Placental epithelial cell (primary cell): ENCODE results near the gene PPT2. TPM values are rescaled to one million over a fixed set of nuclear protein-coding genes. Genes with fewer than 3 reads are reported as not detected.

Experiments
- small RNA-seq: library from RNA; depleted of rRNA; stranded (forward); fragments of <200 nt; gene quantifications from one replicate; pipeline ENCODE3, GENCODE V24; 2012
- total RNA-seq: library from RNA; depleted of rRNA; stranded (reverse); fragments of >200 nt; gene quantifications from 2 replicates; pipeline ENCODE4 v1.2.3, GENCODE V29; 2012

Gene PPT2
- 59.3 and 66.9 TPM in 2 replicates for total RNA-seq

GRCh38 chr6:32153564-32154513 is at the start of gene PPT2:
TSS of gene PPT2 (plus strand) at chr6:32154141. CDS start at chr6:32154595, 454 bp downstream.

GRCh38 chr6:32109114-32109764 is 44.7 kb upstream of the PPT2 start, which contains the start of gene TNXB:
TSS of gene TNXB (minus strand) at chr6:32109338. CDS start at chr6:32098198, 11,140 bp downstream.

GRCh38 chr6:32127717-32128592 is 26.0 kb upstream of the PPT2 start, which contains the start of gene ATF6B:
TSS of gene ATF6B (minus strand) at chr6:32128246. CDS start at chr6:32128207, 39 bp downstream.

GRCh38 chr6:32151863-32152768 is 1.8 kb upstream of the PPT2 start, which contains the start of gene PRRT1:
TSS of gene PRRT1 (minus strand) at chr6:32151939. CDS start at chr6:32151827, 112 bp downstream.

GRCh38 chr6:32164295-32164694 is 10.4 kb downstream of the PPT2 start, which contains the start of gene EGFL8:
TSS of gene EGFL8 (plus strand) at chr6:32164595. CDS start at chr6:32166166, 1,571 bp downstream.

GRCh38 chr6:32175711-32176475 is 22.0 kb downstream of the PPT2 start, which contains the start of gene AGPAT1:
TSS of gene AGPAT1 (minus strand) at chr6:32176084. CDS start at chr6:32171496, 4,588 bp downstream.

GRCh38 chr6:32177788-32178546 is 24.0 kb downstream of the PPT2 start, which contains the start of gene RNF5:
TSS of gene RNF5 (plus strand) at chr6:32178405. CDS start at chr6:32178512, 107 bp downstream.

GRCh38 chr6:32184084-32184640 is 30.2 kb downstream of the PPT2 start, which contains the start of gene AGER:
TSS of gene AGER (minus strand) at chr6:32184253. CDS start at chr6:32184222, 31 bp downstream.

GRCh38 chr6:32190054-32190851 is 36.3 kb downstream of the PPT2 start, which contains the start of gene PBX2:
TSS of gene PBX2 (minus strand) at chr6:32190202. CDS start at chr6:32189915, 287 bp downstream.

GRCh38 chr6:32192608-32193039 is 38.7 kb downstream of the PPT2 start, which contains the start of gene GPSM3:
TSS of gene GPSM3 (minus strand) at chr6:32192643. CDS start at chr6:32192513, 130 bp downstream.

Small RNA genes within 50 kb of the gene (small RNA-seq; reads per million reads assigned to genes)
- gene AL662884.1 (not detected), gene MIR6833 (not detected)

Other genes starting within 250 kb of the PPT2 start
- 0.22 and 1.6 TPM in 2 replicates for gene C2, start 226.4 kb upstream of the PPT2 start, total RNA-seq
- 0.39 TPM in 1 of 2 replicates, not detected in the other for gene CFB, start 208.0 kb upstream of the PPT2 start, total RNA-seq
- gene NELFE, start 195.2 kb upstream of the PPT2 start, total RNA-seq: 82.8 and 105 TPM in 2 replicates
- 63.2 and 74.0 TPM in 2 replicates for gene SKIC2, start 195.0 kb upstream of the PPT2 start, total RNA-seq
- gene DXO, start 182.0 kb upstream of the PPT2 start, total RNA-seq: 23.9 and 28.6 TPM in 2 replicates
- 2.2 and 6.3 TPM in 2 replicates for gene C4A, start 172.1 kb upstream of the PPT2 start, total RNA-seq
- gene C4B, start 139.3 kb upstream of the PPT2 start, total RNA-seq: 4.2 and 6.3 TPM in 2 replicates
- gene CYP21A2, start 115.7 kb upstream of the PPT2 start, total RNA-seq: 0.22 TPM in 1 of 2 replicates, not detected in the other
- 168 and 255 TPM in 2 replicates for gene TNXB, start 44.8 kb upstream of the PPT2 start, total RNA-seq
- gene ATF6B, start 25.9 kb upstream of the PPT2 start, total RNA-seq: 26.0 and 36.9 TPM in 2 replicates
- 9.8 and 12.9 TPM in 2 replicates for gene FKBPL, start 23.9 kb upstream of the PPT2 start, total RNA-seq
- gene PRRT1, start 2.2 kb upstream of the PPT2 start, total RNA-seq: 0.11 and 0.79 TPM in 2 replicates
- gene EGFL8, start 10.5 kb downstream of the PPT2 start, total RNA-seq: 4.3 and 5.1 TPM in 2 replicates
- 34.9 and 59.9 TPM in 2 replicates for gene AGPAT1, start 21.9 kb downstream of the PPT2 start, total RNA-seq
- 24.7 and 55.9 TPM in 2 replicates for gene RNF5, start 24.3 kb downstream of the PPT2 start, total RNA-seq
- gene AGER, start 30.1 kb downstream of the PPT2 start, total RNA-seq: 5.7 and 5.9 TPM in 2 replicates
- gene PBX2, start 36.1 kb downstream of the PPT2 start, total RNA-seq: 59.1 and 89.9 TPM in 2 replicates
- gene GPSM3, start 38.5 kb downstream of the PPT2 start, total RNA-seq: 0.79 and 2.2 TPM in 2 replicates
- gene NOTCH4, start 69.9 kb downstream of the PPT2 start, total RNA-seq: 0.98 and 3.5 TPM in 2 replicates
- gene TSBP1, start 217.8 kb downstream of the PPT2 start, total RNA-seq: not detected in 2 replicates